COLO829 (cell line): ENCODE measurements around the gene PGA3.
"Not testable (repeated sequence)": the region's sequence is repeated elsewhere in the genome, so short reads cannot be mapped to it uniquely, and the experiment has no call there.

ENCODE experiments used
- DNase-seq: peaks from one replicate; pipeline ENCODE4 v3.0.0; 2012; ENCODE audit warnings: low spot score

Gene PGA3

GRCh38 chr11:61252332-61252731, 49.0 kb downstream of the PGA3 start:
- DNase-seq, result not testable (repeated sequence)

- peak; percentile 84 for DNase-seq
Observed at GRCh38 chr11:61254403-61255025, 51.2 kb downstream of the PGA3 start.

DNA sequence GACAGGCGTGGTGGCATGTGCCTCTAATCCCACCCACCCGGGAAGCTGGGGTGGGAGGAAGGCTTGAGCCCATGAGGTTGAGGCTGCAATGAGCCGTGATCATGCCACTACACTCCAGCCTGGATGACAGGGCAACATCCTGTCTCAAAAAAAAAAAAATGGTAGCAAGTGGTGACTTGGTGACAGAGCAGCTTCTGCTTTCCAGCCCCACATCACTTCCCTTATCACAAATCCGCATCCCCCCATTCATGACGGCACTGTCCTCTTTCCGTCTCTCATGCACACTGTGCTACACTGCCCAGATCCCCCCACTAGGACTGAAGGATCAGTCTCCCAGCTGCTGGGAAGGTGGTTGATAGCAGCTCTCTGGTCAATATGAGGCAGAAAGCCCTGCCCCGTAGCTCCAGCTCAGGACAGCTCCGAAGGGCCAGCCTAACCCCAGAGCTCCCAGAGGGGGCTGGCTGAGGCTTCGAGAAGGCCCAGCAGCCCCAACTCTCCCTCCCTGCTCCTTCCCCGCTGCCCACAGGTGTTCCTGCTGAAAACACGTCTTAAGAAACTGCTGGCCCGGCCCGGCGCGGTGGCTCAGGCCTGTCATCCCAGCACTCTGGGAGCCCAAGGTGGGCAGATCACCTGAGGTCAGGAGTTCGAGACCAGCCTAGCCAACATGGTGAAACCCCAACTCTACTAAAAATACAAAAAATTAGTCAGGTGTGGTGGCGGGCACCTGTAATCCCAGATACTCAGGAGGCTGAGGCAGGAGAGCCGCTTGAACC, 53.6 kb downstream of the PGA3 start:
- DNase-seq, result no peak

DNA sequence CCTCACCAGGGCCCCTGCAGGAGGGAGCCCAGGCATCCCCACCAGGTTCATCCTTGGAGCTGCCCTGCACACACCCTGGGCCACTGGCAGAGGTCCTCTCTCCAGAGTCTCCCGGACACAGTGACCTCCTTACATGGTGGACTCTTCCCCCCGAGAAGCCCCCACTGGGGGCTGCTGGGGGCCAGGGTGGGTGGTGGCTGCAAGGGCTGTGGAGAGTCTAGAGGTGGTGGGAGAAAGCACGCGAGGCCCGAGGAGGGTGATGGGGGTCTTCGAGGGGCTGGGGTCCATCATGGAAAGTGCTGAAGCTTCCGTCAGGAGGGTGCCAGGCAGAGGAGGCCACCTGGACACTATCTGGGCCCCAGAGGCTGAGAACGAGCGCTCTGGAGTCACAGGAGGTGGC, 55.2 kb downstream of the PGA3 start:
- DNase-seq, result no peak

DNA sequence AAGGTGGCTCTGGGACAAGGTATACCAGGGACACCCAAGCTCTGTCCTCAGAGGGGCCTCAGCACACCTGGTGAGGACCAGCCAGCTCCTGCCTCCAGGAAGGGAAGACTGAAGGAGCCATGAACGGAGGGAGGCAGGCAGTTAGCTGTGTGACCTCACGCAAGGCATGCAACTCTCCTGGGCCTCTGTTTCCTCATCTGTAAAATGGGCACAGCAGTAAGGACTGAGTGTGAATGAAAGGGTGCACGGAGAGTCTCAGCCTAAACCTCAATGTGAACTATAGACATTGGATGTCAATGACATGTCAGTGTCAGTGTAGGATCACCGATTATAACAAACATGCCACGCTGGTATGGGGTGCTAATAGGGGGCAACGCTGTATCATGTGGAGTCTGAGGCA, 56.0 kb downstream of the PGA3 start:
- no peak for DNase-seq
